ENCODE data around the gene SLX4IP. TPM values are rescaled to one million over a fixed set of nuclear protein-coding genes. Genes with fewer than 3 reads are reported as not detected.

SLX4IP gene
- total RNA-seq, 3 donors from 2014 or later = 5.7 to 9.7 (median 7.7) TPM

DNA sequence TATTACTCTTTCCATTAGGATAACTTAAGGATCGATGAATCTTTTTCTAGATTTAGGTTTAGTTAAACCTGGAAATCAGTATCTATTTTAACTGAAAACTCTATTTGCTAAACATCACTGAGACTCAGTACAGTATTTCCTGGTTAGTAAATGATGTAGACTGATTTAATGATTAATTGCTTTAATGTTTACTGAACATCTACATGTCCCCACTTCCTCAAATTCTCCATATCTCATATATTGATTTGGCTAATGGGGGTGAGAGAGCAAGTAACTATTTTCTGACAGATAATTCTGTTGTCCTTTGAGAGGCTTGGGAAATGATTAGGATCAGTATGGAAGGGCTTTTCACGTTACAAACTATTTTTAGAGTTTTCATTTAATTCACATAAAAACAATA lies 11.4 kb upstream of the SLX4IP start:
- no peak overlapping the region for H3K4me3 ChIP-seq
- TF ChIP-seq, protein P1, sequence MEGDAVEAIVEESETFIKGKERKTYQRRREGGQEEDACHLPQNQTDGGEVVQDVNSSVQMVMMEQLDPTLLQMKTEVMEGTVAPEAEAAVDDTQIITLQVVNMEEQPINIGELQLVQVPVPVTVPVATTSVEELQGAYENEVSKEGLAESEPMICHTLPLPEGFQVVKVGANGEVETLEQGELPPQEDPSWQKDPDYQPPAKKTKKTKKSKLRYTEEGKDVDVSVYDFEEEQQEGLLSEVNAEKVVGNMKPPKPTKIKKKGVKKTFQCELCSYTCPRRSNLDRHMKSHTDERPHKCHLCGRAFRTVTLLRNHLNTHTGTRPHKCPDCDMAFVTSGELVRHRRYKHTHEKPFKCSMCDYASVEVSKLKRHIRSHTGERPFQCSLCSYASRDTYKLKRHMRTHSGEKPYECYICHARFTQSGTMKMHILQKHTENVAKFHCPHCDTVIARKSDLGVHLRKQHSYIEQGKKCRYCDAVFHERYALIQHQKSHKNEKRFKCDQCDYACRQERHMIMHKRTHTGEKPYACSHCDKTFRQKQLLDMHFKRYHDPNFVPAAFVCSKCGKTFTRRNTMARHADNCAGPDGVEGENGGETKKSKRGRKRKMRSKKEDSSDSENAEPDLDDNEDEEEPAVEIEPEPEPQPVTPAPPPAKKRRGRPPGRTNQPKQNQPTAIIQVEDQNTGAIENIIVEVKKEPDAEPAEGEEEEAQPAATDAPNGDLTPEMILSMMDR (IDR thresholded peaks at IDR 0.05) = no peak
- H3K9me3 ChIP-seq = no peaks in the 10 kb centered on the region
- H3K4me1 ChIP-seq (ENCODE audit: low read depth) = peaks cover 11% of the 10 kb centered on the region
- DNase-seq (no peak), ATAC-seq (no peak)
- intact Hi-C loops (cut with DNase I, micrococcal nuclease) = loop anchor here in 1 of 2 donors (10.0 kb wide), 1 partner anchor 449 kb away; no protein-coding TSS in a partner anchor
- no peaks in the 10 kb centered on the region for H3K36me3 ChIP-seq (ENCODE audit: low read depth)

DNA sequence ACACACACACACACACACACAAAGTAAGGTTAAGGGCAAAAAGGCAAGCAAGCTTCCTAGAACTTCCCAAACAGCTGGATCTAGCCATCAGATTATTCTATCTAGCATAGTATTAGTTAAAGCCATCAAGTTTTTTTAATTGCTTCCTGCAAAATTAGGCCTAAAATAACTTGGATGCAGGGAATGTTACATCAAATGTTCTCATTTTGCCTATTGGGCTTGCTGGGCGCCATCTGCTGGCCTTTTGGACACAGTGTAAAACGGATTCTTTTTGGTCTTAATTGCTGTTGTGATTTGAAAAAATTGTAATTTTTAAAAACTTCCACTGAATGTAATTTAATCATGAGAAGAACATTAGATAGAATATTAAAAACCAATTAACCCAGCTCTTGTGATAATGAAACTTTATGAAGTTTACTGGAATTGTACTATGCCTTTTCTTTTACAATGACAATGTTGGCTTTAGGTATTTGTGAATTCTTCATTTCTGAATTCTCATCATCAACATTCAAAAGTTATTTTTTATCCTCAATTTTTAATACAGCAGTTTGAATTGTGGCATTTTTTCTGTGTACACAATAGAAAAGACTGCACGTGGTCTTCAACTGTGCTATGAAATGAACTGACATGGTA lies 7.9 kb upstream of the SLX4IP start:
- H3K36me3 ChIP-seq (ENCODE audit: low read depth) = no peaks in the 10 kb centered on the region
- H3K9me3 ChIP-seq = no peaks in the 10 kb centered on the region
- H3K4me3 ChIP-seq = no peak overlapping the region
- ATAC-seq (peak; percentile 38), DNase-seq (peak in 2 of 3 donors; percentile 42 to 74)
- peaks cover 39% of the 10 kb centered on the region for H3K4me1 ChIP-seq (ENCODE audit: low read depth)
- TF ChIP-seq, protein P1 (IDR thresholded peaks at IDR 0.05) = peak; percentile 68
- intact Hi-C loops (cut with DNase I, micrococcal nuclease) = loop anchor here in 1 of 2 donors (10.0 kb wide), 1 partner anchor 452 kb away; no protein-coding TSS in a partner anchor

DNA sequence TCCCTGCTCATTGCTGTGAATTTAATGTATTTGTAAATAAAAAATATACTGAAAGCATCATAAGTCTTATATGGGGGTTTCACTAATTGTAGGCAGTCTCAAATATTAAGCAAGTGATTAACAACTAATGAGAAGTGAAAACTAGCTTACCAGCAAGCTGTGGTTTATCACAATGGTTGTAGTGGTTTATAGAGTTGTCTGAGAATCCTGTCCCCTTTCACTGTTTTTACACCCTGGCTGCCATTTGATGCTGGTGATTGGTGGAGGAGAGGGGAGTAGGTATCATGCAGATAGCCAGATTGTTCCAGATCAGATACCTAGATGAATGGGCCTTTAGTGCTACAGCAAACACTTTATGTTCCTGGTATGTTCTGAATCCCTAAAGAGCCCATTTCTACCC lies 7.1 kb upstream of the SLX4IP start:
- no peaks in the 10 kb centered on the region for H3K36me3 ChIP-seq (ENCODE audit: low read depth)
- H3K4me1 ChIP-seq (ENCODE audit: low read depth) = peaks cover 47% of the 10 kb centered on the region
- TF ChIP-seq, protein P1 (IDR thresholded peaks at IDR 0.05) = no peak
- H3K4me3 ChIP-seq = no peak overlapping the region
- no peaks in the 10 kb centered on the region for H3K9me3 ChIP-seq
- ATAC-seq = no peak
- no peak for DNase-seq
- intact Hi-C loops (cut with DNase I, micrococcal nuclease) = loop anchor here in 1 of 2 donors (10.0 kb wide), 1 partner anchor 453 kb away; no protein-coding TSS in a partner anchor

DNA sequence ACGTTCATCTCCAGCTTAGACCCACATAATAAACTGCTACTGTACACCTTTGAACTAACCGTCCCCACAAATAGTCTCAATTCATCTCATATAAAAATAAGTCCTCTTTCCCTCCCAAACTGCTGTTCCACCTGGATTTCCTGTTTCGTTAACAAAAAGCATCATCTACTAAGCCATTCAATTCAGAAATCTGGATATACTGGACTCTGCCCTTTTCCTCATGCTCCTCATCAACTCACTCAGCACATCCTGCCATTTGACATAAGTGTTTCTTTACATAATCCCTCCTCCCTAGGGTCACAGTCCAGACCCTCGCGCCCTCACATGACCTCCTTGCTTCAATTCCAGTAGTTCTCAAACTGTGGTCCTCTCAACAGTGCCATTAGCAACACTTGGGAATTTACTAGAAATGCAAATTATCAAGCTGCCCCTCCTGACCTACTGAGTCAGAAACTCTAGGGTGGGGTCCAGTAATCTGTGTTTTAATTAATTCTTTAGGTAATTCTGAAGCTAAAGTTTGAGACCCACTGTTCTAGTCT lies 5.6 kb upstream of the SLX4IP start:
- peak in 2 of 3 donors; percentile 46 to 64 for DNase-seq
- intact Hi-C loops (cut with DNase I, micrococcal nuclease) = loop anchor here in 1 of 2 donors (10.0 kb wide), 1 partner anchor 455 kb away; no protein-coding TSS in a partner anchor

DNA sequence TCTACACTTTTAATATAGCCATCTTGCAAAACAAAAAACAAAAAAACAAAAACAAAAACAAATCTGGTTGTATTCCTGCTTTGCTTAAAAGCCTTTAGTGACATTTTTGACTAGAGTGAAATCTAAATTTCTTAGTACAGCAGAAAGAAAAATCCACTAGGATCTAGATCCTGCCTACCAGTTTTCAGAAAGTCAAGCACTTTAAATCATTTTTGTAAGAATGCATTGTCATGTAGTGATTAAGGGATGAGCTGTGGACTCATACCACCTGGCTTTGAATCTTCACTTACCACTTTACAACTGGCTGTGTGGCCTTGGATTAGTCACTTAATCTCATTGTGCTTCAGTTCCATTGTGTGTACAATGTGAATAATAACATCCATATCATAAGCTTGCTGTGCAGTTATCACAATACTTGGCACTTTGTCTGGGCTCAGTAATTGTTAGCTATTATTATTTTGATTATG lies 5.1 kb upstream of the SLX4IP start:
- Histone ChIP-seq H3K9me3 (no peaks in the 10 kb centered on the region), H3K36me3 (ENCODE audit: low read depth) (peaks cover 6% of the 10 kb centered on the region), H3K4me1 (ENCODE audit: low read depth) (peaks cover 50% of the 10 kb centered on the region), H3K4me3 (no peak overlapping the region)
- ATAC-seq = no peak
- intact Hi-C loops (cut with DNase I, micrococcal nuclease) = loop anchor here in 1 of 2 donors (10.0 kb wide), 1 partner anchor 455 kb away; no protein-coding TSS in a partner anchor
- TF ChIP-seq, protein P1 (IDR thresholded peaks at IDR 0.05) = no peak
- no peak for DNase-seq

More for the DNA sequence above, 5.6 kb upstream of the SLX4IP start:
- TF ChIP-seq, protein P1 (IDR thresholded peaks at IDR 0.05) = no peak
- ATAC-seq = peak; percentile 36
- H3K9me3 ChIP-seq = no peaks in the 10 kb centered on the region
- peaks cover 50% of the 10 kb centered on the region for H3K4me1 ChIP-seq (ENCODE audit: low read depth)
- H3K36me3 ChIP-seq (ENCODE audit: low read depth) = peaks cover 4% of the 10 kb centered on the region
- no peak overlapping the region for H3K4me3 ChIP-seq

Data from mucosa of descending colon (tissue), 3 donors.